Choroid plexus epithelial cell (primary cell): ENCODE measurements around the gene FUOM.

Source experiments
- DNase-seq: peaks from one replicate; pipeline ENCODE4 v3.0.0-alpha.2; 2010; ENCODE audit warnings: low read depth
- H3K4me3 ChIP-seq: 2 replicates; pipeline ENCODE4 v1.5.1; 2011; ENCODE audit warnings: low read depth, mild to moderate bottlenecking, control low read depth, low read length, moderate library complexity
- TF ChIP-seq, protein P1 (sequence below): conservative IDR thresholded peaks from 2 replicates; pipeline ENCODE4 v1.5.1; 2011; ENCODE audit warnings: low read depth, mild to moderate bottlenecking, control low read depth, inconsistent platforms, low read length, moderate library complexity

FUOM gene

GRCh38 chr10:133339708-133340380 is 18.0 kb downstream of the FUOM start:
- TF ChIP-seq, protein P1, sequence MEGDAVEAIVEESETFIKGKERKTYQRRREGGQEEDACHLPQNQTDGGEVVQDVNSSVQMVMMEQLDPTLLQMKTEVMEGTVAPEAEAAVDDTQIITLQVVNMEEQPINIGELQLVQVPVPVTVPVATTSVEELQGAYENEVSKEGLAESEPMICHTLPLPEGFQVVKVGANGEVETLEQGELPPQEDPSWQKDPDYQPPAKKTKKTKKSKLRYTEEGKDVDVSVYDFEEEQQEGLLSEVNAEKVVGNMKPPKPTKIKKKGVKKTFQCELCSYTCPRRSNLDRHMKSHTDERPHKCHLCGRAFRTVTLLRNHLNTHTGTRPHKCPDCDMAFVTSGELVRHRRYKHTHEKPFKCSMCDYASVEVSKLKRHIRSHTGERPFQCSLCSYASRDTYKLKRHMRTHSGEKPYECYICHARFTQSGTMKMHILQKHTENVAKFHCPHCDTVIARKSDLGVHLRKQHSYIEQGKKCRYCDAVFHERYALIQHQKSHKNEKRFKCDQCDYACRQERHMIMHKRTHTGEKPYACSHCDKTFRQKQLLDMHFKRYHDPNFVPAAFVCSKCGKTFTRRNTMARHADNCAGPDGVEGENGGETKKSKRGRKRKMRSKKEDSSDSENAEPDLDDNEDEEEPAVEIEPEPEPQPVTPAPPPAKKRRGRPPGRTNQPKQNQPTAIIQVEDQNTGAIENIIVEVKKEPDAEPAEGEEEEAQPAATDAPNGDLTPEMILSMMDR: no peak
- no peak overlapping the region for H3K4me3 ChIP-seq
- no peak for DNase-seq

DNA sequence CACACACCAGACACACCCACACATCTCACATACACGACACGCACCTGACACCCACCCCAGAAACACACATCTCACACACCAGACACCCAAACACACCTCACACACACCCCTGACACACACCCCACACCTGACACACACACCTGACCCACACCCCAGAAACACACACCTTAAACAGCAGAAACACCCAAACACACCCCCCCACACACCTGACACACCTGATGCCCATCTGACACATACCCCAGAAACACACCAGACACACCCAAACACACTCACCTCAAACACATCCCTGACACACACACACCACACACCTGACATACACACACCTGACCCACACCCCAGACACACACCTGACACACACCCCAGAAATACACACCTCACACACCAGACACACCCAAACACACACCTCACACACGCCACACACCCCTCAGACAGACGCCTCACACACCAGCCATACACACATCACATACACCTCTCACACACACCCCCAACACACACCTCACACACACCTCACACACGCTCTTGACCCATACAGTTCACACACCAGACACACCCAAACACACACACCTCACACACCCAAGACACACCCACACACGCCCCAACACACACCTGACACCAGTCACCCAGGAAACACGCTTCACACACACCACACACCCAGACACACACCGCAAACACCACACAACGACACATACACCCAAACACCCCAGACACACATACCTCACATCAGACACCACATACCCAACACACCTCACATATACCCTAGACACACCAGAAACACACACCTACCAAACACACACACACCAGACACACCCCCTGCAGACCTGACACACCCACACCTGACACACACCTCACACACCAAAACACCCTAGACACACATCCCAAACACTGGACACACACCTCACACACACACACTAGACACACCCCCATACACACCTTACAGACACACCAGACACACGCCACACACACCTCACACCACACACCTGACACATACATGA is 19.4 kb downstream of the FUOM start:
- H3K4me3 ChIP-seq: no peak overlapping the region
- TF ChIP-seq, protein P1: no peak
- no peak for DNase-seq

- no peak overlapping the region for H3K4me3 ChIP-seq
- TF ChIP-seq, protein P1: no peak
These were observed 20.5 kb downstream of the FUOM start for GRCh38 chr10:133337370-133337725.

DNA sequence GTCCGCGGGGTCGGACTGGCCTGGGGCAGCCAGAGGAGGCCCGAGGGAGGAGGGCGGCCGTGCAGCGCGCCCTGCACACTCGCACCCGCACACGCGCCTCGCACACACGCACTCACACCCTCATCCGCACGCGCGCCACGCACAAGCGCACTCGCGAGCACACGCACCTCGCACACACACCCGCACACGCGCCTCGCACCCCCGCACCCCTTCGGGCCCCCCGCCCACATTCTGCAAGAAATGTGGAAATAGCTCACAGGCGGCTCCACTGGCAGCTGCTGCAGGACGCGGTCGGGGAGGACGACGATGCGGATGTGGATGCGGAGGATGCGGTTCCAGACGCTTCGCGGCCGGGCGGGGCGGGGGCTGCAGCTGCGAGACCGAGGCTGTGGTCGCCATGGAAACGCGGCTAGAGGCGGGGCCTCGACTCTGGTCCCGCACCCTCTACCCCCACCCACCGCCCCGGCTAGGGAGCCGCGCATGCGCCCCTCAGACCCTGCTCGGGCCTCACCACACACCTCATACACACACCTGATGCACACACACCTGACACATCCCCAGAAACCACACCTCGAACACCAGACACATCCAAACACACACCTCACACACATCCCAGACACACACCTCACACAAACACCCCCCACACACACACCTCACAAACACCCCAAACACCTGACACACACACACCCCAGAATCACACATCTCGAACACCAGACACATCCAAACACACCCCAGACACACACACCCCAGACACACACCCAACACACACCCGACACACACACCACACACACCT is 21.0 kb downstream of the FUOM start, which contains the start of gene CALY:
Gene CALY, minus strand, starts transcription at position 320 of the 793 bp plus-strand sequence. CDS start 7,907 bp downstream, outside the sequence.
- no peak for DNase-seq
- no peak within 1 kb of the TSS for H3K4me3 ChIP-seq
- TF ChIP-seq, protein P1: no peak

More at GRCh38 chr10:133337370-133337725, 20.5 kb downstream of the FUOM start:
- DNase-seq: no peak

DNA sequence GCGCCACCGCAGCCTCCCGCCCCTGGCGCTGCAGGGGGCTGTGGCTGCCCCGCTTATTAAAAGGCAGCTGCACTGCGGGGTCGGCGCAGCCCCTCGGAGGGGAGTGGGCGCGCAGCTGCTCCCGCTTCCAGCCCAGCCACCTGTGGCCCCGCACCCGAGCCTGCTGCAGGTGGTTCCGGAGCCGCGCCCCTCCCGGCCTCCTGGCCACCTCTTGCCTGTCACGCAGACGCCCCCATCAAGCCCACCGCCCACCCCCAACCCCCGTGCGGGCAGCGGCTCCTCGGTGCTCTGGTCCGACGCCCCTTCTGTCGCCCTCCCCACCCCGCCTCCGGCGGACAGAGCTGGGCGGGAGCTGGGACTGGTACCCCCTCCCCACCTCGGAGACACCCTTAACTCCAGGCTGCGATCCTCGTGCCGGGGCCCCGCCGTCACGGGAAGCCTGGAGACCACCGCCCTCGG is 21.7 kb downstream of the FUOM start:
- H3K4me3 ChIP-seq: no peak overlapping the region
- TF ChIP-seq, protein P1: no peak
- no peak for DNase-seq

- DNase-seq: peak; percentile 73
- TF ChIP-seq, protein P1: no peak
- peak overlapping the region; percentile 46 for H3K4me3 ChIP-seq
These were observed 22.3 kb downstream of the FUOM start for GRCh38 chr10:133335246-133336117.
